Measurements from ENCODE around the gene DLG1.

The DLG1 gene

GRCh38 chr3:197300361-197300760 is 1.9 kb upstream of the DLG1 start:
- H3K9me3 ChIP-seq (ENCODE audit: control insufficient read depth, low read length), result no peaks in the 10 kb centered on the region
- no peak overlapping the region for H3K27ac ChIP-seq (ENCODE audit: low read depth, low read length, severe bottlenecking)
- peaks cover 10% of the 10 kb centered on the region for H3K36me3 ChIP-seq (ENCODE audit: control insufficient read depth, insufficient read depth, low read length)
- H3K4me1 ChIP-seq (ENCODE audit: control insufficient read depth, insufficient read depth, low read length, poor library complexity, severe bottlenecking), result peaks cover 4% of the 10 kb centered on the region
- 91 to 98% methylated on average over 7 of the region's 7 CpGs for WGBS, 2 experiments (ENCODE audit: insufficient coverage in 2 of 2)
- H3K4me3 ChIP-seq (ENCODE audit: extremely low read depth, insufficient read depth, low read length, poor library complexity, severe bottlenecking), result no peak overlapping the region

- Histone ChIP-seq H3K4me1 (ENCODE audit: control insufficient read depth, insufficient read depth, low read length, poor library complexity, severe bottlenecking) (peaks cover 4% of the 10 kb centered on the region), H3K36me3 (ENCODE audit: control insufficient read depth, insufficient read depth, low read length) (peaks cover 18% of the 10 kb centered on the region), H3K9me3 (ENCODE audit: control insufficient read depth, low read length) (no peaks in the 10 kb centered on the region), H3K4me3 (ENCODE audit: extremely low read depth, insufficient read depth, low read length, poor library complexity, severe bottlenecking) (peak overlapping the region; percentile 76), H3K27ac (ENCODE audit: low read depth, low read length, severe bottlenecking) (peak overlapping the region; percentile 32)
- 20 to 23% methylated on average over 34 to 35 of the region's 42 CpGs for WGBS, 2 experiments (ENCODE audit: insufficient coverage in 2 of 2)
Measured at GRCh38 chr3:197298945-197299854, 788 bp upstream of the DLG1 start.

- Histone ChIP-seq H3K27ac (ENCODE audit: low read depth, low read length, severe bottlenecking) (peak overlapping the region; percentile 89), H3K9me3 (ENCODE audit: control insufficient read depth, low read length) (no peaks in the 10 kb centered on the region), H3K4me3 (ENCODE audit: extremely low read depth, insufficient read depth, low read length, poor library complexity, severe bottlenecking) (peak overlapping the region; percentile 76), H3K4me1 (ENCODE audit: control insufficient read depth, insufficient read depth, low read length, poor library complexity, severe bottlenecking) (peaks cover 4% of the 10 kb centered on the region), H3K36me3 (ENCODE audit: control insufficient read depth, insufficient read depth, low read length) (peaks cover 26% of the 10 kb centered on the region)
- 0 to 1% methylated on average over 40 to 45 of the region's 100 CpGs for WGBS, 2 experiments (ENCODE audit: insufficient coverage in 2 of 2)
Measured at GRCh38 chr3:197297476-197298340, 704 bp downstream of the DLG1 start.

- H3K36me3 ChIP-seq (ENCODE audit: control insufficient read depth, insufficient read depth, low read length), result peaks cover 33% of the 10 kb centered on the region
- H3K9me3 ChIP-seq (ENCODE audit: control insufficient read depth, low read length), result no peaks in the 10 kb centered on the region
- WGBS, 2 experiments (ENCODE audit: insufficient coverage in 2 of 2), result 1 to 2% methylated on average over 13 of the region's 15 CpGs
- peaks cover 4% of the 10 kb centered on the region for H3K4me1 ChIP-seq (ENCODE audit: control insufficient read depth, insufficient read depth, low read length, poor library complexity, severe bottlenecking)
- peak overlapping the region; percentile 89 for H3K27ac ChIP-seq (ENCODE audit: low read depth, low read length, severe bottlenecking)
- peak overlapping the region; percentile 76 for H3K4me3 ChIP-seq (ENCODE audit: extremely low read depth, insufficient read depth, low read length, poor library complexity, severe bottlenecking)
Measured at GRCh38 chr3:197297002-197297401, 1.4 kb downstream of the DLG1 start.

- Histone ChIP-seq H3K36me3 (ENCODE audit: control insufficient read depth, insufficient read depth, low read length) (peaks cover 38% of the 10 kb centered on the region), H3K27ac (ENCODE audit: low read depth, low read length, severe bottlenecking) (no peak overlapping the region), H3K9me3 (ENCODE audit: control insufficient read depth, low read length) (no peaks in the 10 kb centered on the region), H3K4me3 (ENCODE audit: extremely low read depth, insufficient read depth, low read length, poor library complexity, severe bottlenecking) (peak overlapping the region; percentile 76), H3K4me1 (ENCODE audit: control insufficient read depth, insufficient read depth, low read length, poor library complexity, severe bottlenecking) (peaks cover 4% of the 10 kb centered on the region)
- WGBS, 2 experiments (ENCODE audit: insufficient coverage in 2 of 2), result no CpG with 5 or more reads among the region's 2 CpGs
Measured at GRCh38 chr3:197296545-197296944, 1.9 kb downstream of the DLG1 start.

- Histone ChIP-seq H3K36me3 (ENCODE audit: control insufficient read depth, insufficient read depth, low read length) (peaks cover 44% of the 10 kb centered on the region), H3K4me1 (ENCODE audit: control insufficient read depth, insufficient read depth, low read length, poor library complexity, severe bottlenecking) (peaks cover 4% of the 10 kb centered on the region), H3K9me3 (ENCODE audit: control insufficient read depth, low read length) (no peaks in the 10 kb centered on the region), H3K4me3 (ENCODE audit: extremely low read depth, insufficient read depth, low read length, poor library complexity, severe bottlenecking) (no peak overlapping the region), H3K27ac (ENCODE audit: low read depth, low read length, severe bottlenecking) (no peak overlapping the region)
- WGBS, 2 experiments (ENCODE audit: insufficient coverage in 2 of 2), result 86 to 100% methylated on average over 1 of the region's 2 CpGs
Measured at GRCh38 chr3:197295871-197296270, 2.5 kb downstream of the DLG1 start.

GRCh38 chr3:197293605-197294237 is 4.7 kb downstream of the DLG1 start:
- 90 to 100% methylated on average over 1 to 2 of the region's 4 CpGs for WGBS, 2 experiments (ENCODE audit: insufficient coverage in 2 of 2)
- Histone ChIP-seq H3K36me3 (ENCODE audit: control insufficient read depth, insufficient read depth, low read length) (peaks cover 62% of the 10 kb centered on the region), H3K9me3 (ENCODE audit: control insufficient read depth, low read length) (no peaks in the 10 kb centered on the region)

GRCh38 chr3:197292648-197293047 is 5.8 kb downstream of the DLG1 start:
- Histone ChIP-seq H3K4me1 (ENCODE audit: control insufficient read depth, insufficient read depth, low read length, poor library complexity, severe bottlenecking) (peaks cover 4% of the 10 kb centered on the region), H3K9me3 (ENCODE audit: control insufficient read depth, low read length) (no peaks in the 10 kb centered on the region), H3K27ac (ENCODE audit: low read depth, low read length, severe bottlenecking) (no peak overlapping the region), H3K4me3 (ENCODE audit: extremely low read depth, insufficient read depth, low read length, poor library complexity, severe bottlenecking) (no peak overlapping the region), H3K36me3 (ENCODE audit: control insufficient read depth, insufficient read depth, low read length) (peaks cover 72% of the 10 kb centered on the region)
- WGBS, 2 experiments (ENCODE audit: insufficient coverage in 2 of 2), result no CpG with 5 or more reads among the region's 1 CpG

More at GRCh38 chr3:197293605-197294237, 4.7 kb downstream of the DLG1 start:
- no peak overlapping the region for H3K4me3 ChIP-seq (ENCODE audit: extremely low read depth, insufficient read depth, low read length, poor library complexity, severe bottlenecking)
- H3K27ac ChIP-seq (ENCODE audit: low read depth, low read length, severe bottlenecking), result no peak overlapping the region
- peaks cover 4% of the 10 kb centered on the region for H3K4me1 ChIP-seq (ENCODE audit: control insufficient read depth, insufficient read depth, low read length, poor library complexity, severe bottlenecking)

GRCh38 chr3:197292083-197292646 is 6.2 kb downstream of the DLG1 start:
- no peak overlapping the region for H3K4me3 ChIP-seq (ENCODE audit: extremely low read depth, insufficient read depth, low read length, poor library complexity, severe bottlenecking)
- H3K36me3 ChIP-seq (ENCODE audit: control insufficient read depth, insufficient read depth, low read length), result peaks cover 75% of the 10 kb centered on the region
- H3K9me3 ChIP-seq (ENCODE audit: control insufficient read depth, low read length), result no peaks in the 10 kb centered on the region
- no peak overlapping the region for H3K27ac ChIP-seq (ENCODE audit: low read depth, low read length, severe bottlenecking)
- 100% methylated on average over 1 to 2 of the region's 8 CpGs for WGBS, 2 experiments (ENCODE audit: insufficient coverage in 2 of 2)
- H3K4me1 ChIP-seq (ENCODE audit: control insufficient read depth, insufficient read depth, low read length, poor library complexity, severe bottlenecking), result peaks cover 4% of the 10 kb centered on the region

- Histone ChIP-seq H3K4me1 (ENCODE audit: control insufficient read depth, insufficient read depth, low read length, poor library complexity, severe bottlenecking) (no peaks in the 10 kb centered on the region), H3K9me3 (ENCODE audit: control insufficient read depth, low read length) (peaks cover 9% of the 10 kb centered on the region), H3K36me3 (ENCODE audit: control insufficient read depth, insufficient read depth, low read length) (peaks cover 79% of the 10 kb centered on the region), H3K27ac (ENCODE audit: low read depth, low read length, severe bottlenecking) (no peak overlapping the region), H3K4me3 (ENCODE audit: extremely low read depth, insufficient read depth, low read length, poor library complexity, severe bottlenecking) (no peak overlapping the region)
Measured at GRCh38 chr3:197289726-197290125, 8.7 kb downstream of the DLG1 start.

All from mesodermal cell (in vitro differentiated cells).